ENCODE results near the gene LRRC4C. TPM values are rescaled to one million over a fixed set of nuclear protein-coding genes. Genes with fewer than 3 reads are reported as not detected.

Gene LRRC4C
- total and polyA plus RNA-seq, 2 experiments from 2014 or later = 0.35 to 1.1 TPM

DNA sequence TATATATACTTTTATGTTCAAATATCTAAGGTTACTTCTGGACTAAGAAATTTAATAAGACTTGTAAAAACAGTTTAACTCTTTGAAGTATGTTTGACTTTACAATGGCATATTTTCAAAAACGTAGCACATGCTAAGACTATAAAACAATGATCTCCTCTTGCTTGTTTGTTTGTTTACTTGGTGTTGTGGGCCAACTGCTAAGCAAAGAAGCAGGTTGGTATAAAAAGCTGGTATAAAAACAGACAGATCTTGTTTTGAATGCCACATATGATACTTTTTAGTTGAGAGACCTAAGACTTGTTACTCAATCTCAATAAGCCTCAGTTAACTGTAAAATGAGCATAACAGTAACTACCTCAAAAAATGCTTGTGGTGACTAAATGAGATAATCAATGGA lies 1206.3 kb downstream of the LRRC4C start (continued):
- TF ChIP-seq, protein P1, sequence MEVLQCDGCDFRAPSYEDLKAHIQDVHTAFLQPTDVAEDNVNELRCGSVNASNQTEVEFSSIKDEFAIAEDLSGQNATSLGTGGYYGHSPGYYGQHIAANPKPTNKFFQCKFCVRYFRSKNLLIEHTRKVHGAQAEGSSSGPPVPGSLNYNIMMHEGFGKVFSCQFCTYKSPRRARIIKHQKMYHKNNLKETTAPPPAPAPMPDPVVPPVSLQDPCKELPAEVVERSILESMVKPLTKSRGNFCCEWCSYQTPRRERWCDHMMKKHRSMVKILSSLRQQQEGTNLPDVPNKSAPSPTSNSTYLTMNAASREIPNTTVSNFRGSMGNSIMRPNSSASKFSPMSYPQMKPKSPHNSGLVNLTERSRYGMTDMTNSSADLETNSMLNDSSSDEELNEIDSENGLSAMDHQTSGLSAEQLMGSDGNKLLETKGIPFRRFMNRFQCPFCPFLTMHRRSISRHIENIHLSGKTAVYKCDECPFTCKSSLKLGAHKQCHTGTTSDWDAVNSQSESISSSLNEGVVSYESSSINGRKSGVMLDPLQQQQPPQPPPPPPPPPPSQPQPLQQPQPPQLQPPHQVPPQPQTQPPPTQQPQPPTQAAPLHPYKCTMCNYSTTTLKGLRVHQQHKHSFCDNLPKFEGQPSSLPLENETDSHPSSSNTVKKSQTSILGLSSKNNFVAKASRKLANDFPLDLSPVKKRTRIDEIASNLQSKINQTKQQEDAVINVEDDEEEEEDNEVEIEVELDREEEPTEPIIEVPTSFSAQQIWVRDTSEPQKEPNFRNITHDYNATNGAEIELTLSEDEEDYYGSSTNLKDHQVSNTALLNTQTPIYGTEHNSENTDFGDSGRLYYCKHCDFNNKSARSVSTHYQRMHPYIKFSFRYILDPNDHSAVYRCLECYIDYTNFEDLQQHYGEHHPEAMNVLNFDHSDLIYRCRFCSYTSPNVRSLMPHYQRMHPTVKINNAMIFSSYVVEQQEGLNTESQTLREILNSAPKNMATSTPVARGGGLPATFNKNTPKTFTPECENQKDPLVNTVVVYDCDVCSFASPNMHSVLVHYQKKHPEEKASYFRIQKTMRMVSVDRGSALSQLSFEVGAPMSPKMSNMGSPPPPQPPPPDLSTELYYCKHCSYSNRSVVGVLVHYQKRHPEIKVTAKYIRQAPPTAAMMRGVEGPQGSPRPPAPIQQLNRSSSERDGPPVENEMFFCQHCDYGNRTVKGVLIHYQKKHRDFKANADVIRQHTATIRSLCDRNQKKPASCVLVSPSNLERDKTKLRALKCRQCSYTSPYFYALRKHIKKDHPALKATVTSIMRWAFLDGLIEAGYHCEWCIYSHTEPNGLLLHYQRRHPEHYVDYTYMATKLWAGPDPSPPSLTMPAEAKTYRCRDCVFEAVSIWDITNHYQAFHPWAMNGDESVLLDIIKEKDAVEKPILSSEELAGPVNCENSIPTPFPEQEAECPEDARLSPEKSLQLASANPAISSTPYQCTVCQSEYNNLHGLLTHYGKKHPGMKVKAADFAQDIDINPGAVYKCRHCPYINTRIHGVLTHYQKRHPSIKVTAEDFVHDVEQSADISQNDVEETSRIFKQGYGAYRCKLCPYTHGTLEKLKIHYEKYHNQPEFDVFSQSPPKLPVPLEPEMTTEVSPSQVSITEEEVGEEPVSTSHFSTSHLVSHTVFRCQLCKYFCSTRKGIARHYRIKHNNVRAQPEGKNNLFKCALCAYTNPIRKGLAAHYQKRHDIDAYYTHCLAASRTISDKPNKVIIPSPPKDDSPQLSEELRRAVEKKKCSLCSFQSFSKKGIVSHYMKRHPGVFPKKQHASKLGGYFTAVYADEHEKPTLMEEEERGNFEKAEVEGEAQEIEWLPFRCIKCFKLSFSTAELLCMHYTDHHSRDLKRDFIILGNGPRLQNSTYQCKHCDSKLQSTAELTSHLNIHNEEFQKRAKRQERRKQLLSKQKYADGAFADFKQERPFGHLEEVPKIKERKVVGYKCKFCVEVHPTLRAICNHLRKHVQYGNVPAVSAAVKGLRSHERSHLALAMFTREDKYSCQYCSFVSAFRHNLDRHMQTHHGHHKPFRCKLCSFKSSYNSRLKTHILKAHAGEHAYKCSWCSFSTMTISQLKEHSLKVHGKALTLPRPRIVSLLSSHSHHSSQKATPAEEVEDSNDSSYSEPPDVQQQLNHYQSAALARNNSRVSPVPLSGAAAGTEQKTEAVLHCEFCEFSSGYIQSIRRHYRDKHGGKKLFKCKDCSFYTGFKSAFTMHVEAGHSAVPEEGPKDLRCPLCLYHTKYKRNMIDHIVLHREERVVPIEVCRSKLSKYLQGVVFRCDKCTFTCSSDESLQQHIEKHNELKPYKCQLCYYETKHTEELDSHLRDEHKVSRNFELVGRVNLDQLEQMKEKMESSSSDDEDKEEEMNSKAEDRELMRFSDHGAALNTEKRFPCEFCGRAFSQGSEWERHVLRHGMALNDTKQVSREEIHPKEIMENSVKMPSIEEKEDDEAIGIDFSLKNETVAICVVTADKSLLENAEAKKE (CRISPR knock-in tag; IDR thresholded peaks at IDR 0.05) = no peak

- H3F3A ChIP-seq (replicated peaks; ENCODE audit: low read depth) = no peaks in the 10 kb centered on the region
- H3K27ac Mint-ChIP-seq = no peak overlapping the region
- no peak overlapping the region for H3K4me2 ChIP-seq
- H3K4me1 Mint-ChIP-seq = peaks cover 14% of the 10 kb centered on the region
- H3K36me3 Mint-ChIP-seq (ENCODE audit: low read depth) = no peaks in the 10 kb centered on the region
- no peaks in the 10 kb centered on the region for H3K9me2 ChIP-seq (ENCODE audit: insufficient read depth)
- H3K9me3 Mint-ChIP-seq = no peaks in the 10 kb centered on the region
- no peaks in the 10 kb centered on the region for H4K20me1 ChIP-seq (replicated peaks; ENCODE audit: insufficient read depth)
- H3K4me1 ChIP-seq (ENCODE audit: insufficient read depth) = peaks cover 8% of the 10 kb centered on the region
- H2AFZ ChIP-seq = no peak overlapping the region
- TF ChIP-seq JUNB (IDR thresholded peaks at IDR 0.05; ENCODE audit: unreplicated experiment) (no peak), ZNF331 (CRISPR knock-in tag; IDR thresholded peaks at IDR 0.05; ENCODE audit: low read depth) (no peak), CTCF (conservative IDR thresholded peaks at IDR 0.05; ENCODE audit: low read depth in 2 of 2) (no peak), EZH2 (IDR thresholded peaks at IDR 0.05; ENCODE audit: low read depth, unreplicated experiment) (no peak), REST (IDR thresholded peaks at IDR 0.05; ENCODE audit: unreplicated experiment) (no peak)
- no peaks in the 10 kb centered on the region for H3K79me2 ChIP-seq (replicated peaks; ENCODE audit: insufficient read depth)
- no peaks in the 10 kb centered on the region for H3K36me3 ChIP-seq (ENCODE audit: insufficient read depth)
- H3K4me3 ChIP-seq = no peak overlapping the region
- peaks cover 14% of the 10 kb centered on the region for H3K27me3 Mint-ChIP-seq (ENCODE audit: insufficient read depth, low read depth, poor library complexity)
- ATAC-seq (no peak), DNase-seq (ENCODE audit: low spot score) (no peak)
- no peak overlapping the region for H3K4me3 Mint-ChIP-seq
- H3K27ac ChIP-seq (ENCODE audit: low read depth) = no peak overlapping the region
- peaks cover 14% of the 10 kb centered on the region for H3K27me3 ChIP-seq (ENCODE audit: insufficient read depth)
Observed at GRCh38 chr11:40252236-40252635, 1207.2 kb downstream of the LRRC4C start.

Measured in GM23338 (cell line).